Bronchial epithelial cell (primary cell): Measurements from ENCODE around the gene C17orf113. TPM values are rescaled to one million over a fixed set of nuclear protein-coding genes. Genes with fewer than 3 reads are reported as not detected.

Experiments
- DNase-seq: peaks from one replicate; pipeline ENCODE4 v3.0.0-alpha.2; 2010; ENCODE audit warnings: low read depth
- FAIRE-seq: peaks from 2 replicates; lab custom pipeline; 2011; peaks lifted over from hg19 to GRCh38; lab: Jason Lieb, UNC
- H3K27me3 ChIP-seq: 2 replicates; pipeline ENCODE4 v1.5.1; 2011; ENCODE audit warnings: low read length; ENCODE audit not compliant: control insufficient read depth, insufficient read depth
- H3K36me3 ChIP-seq: 2 replicates; pipeline ENCODE4 v1.5.1; 2011; ENCODE audit warnings: low read length; ENCODE audit not compliant: control insufficient read depth, insufficient read depth
- H3K4me3 ChIP-seq: 2 replicates; pipeline ENCODE4 v1.5.1; 2011; ENCODE audit warnings: mild to moderate bottlenecking, low read depth, low read length, control low read depth
- total RNA-seq: library from RNA; depleted of rRNA; stranded (reverse); fragments of >200 nt; gene quantifications from 2 replicates; pipeline ENCODE4 v1.2.1, GENCODE V29; 2014
- TF ChIP-seq, protein P1 (sequence below): IDR thresholded peaks from 2 replicates; pipeline ENCODE4 v1.5.1; 2011; ENCODE audit warnings: mild to moderate bottlenecking, moderate library complexity, low read length, control low read depth, inconsistent platforms; ENCODE audit not compliant: insufficient read depth, severe bottlenecking

The C17orf113 gene
- total RNA-seq, 1 donor from 2014 or later = 0.26 TPM

GRCh38 chr17:42092939-42093338, 42.5 kb upstream of the C17orf113 start:
- H3K4me3 ChIP-seq = no peak overlapping the region
- H3K36me3 ChIP-seq = no peaks in the 10 kb centered on the region
- no peak for DNase-seq
- TF ChIP-seq, protein P1, sequence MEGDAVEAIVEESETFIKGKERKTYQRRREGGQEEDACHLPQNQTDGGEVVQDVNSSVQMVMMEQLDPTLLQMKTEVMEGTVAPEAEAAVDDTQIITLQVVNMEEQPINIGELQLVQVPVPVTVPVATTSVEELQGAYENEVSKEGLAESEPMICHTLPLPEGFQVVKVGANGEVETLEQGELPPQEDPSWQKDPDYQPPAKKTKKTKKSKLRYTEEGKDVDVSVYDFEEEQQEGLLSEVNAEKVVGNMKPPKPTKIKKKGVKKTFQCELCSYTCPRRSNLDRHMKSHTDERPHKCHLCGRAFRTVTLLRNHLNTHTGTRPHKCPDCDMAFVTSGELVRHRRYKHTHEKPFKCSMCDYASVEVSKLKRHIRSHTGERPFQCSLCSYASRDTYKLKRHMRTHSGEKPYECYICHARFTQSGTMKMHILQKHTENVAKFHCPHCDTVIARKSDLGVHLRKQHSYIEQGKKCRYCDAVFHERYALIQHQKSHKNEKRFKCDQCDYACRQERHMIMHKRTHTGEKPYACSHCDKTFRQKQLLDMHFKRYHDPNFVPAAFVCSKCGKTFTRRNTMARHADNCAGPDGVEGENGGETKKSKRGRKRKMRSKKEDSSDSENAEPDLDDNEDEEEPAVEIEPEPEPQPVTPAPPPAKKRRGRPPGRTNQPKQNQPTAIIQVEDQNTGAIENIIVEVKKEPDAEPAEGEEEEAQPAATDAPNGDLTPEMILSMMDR = no peak
- peaks cover 15% of the 10 kb centered on the region for H3K27me3 ChIP-seq
- no peak for FAIRE-seq

DNA sequence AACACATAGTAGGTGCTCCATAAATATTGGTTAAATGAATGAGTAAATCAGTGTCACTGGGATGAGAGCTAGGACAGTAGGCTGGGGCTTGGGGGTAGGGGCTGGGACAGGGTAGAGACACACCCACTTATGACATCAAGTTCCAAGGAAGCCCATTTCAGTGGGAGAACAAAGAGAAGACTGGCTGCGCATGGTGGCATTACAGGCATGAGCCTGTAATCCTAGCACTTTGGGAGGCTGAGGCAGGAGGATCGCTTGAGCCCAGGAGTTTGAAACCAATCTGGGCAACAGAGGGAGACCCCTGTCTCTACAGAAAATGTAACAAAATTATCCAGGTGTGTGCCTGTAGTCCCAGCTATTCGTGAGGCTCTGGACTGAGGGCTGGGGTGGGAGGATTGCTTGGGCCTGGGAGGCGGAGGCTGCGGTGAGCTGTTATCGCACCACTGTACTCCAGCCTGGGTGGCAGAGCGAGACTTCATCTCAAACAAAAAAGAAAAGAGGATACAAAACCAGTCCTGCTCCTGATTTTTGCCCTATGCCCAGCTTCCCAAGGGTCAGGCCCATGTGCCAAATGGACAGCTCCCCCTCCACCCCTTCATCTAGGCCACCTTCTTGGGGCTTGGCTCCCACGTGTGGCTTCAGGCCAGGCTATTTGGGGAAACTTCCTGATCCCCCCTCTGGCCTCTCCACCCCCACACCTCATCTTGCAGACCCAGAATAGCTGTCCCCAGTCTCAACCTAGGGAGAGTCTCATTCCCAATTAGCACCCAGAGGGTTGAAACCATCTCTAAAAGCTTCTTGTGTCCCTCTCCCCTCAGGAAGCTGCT, 40.8 kb upstream of the C17orf113 start:
- FAIRE-seq = no peak
- TF ChIP-seq, protein P1 = no peak
- H3K27me3 ChIP-seq = peaks cover 4% of the 10 kb centered on the region
- no peaks in the 10 kb centered on the region for H3K36me3 ChIP-seq
- no peak overlapping the region for H3K4me3 ChIP-seq
- DNase-seq = no peak

DNA sequence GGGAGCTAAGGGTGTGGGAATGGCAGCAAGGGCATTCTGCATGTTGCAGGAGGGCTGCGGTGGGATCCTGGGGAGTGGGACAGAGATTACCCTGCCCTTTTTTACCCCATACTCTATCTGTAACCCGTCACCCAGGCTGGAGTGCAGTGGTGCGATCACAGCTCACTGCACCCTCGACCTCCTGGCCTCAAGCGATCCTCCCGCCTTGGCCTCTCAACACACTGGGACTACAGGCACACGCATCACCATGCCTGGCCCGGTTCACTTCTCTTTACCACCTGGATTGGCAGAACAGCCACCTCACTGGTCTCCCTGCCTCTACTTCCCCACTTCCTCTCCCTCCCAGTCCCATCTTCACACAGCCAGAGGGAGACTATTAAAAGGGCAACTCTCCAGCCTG, 38.3 kb upstream of the C17orf113 start:
- DNase-seq (no peak), FAIRE-seq (no peak)
- Histone ChIP-seq H3K36me3 (no peaks in the 10 kb centered on the region), H3K4me3 (no peak overlapping the region), H3K27me3 (peaks cover 4% of the 10 kb centered on the region)
- TF ChIP-seq, protein P1 = no peak

DNA sequence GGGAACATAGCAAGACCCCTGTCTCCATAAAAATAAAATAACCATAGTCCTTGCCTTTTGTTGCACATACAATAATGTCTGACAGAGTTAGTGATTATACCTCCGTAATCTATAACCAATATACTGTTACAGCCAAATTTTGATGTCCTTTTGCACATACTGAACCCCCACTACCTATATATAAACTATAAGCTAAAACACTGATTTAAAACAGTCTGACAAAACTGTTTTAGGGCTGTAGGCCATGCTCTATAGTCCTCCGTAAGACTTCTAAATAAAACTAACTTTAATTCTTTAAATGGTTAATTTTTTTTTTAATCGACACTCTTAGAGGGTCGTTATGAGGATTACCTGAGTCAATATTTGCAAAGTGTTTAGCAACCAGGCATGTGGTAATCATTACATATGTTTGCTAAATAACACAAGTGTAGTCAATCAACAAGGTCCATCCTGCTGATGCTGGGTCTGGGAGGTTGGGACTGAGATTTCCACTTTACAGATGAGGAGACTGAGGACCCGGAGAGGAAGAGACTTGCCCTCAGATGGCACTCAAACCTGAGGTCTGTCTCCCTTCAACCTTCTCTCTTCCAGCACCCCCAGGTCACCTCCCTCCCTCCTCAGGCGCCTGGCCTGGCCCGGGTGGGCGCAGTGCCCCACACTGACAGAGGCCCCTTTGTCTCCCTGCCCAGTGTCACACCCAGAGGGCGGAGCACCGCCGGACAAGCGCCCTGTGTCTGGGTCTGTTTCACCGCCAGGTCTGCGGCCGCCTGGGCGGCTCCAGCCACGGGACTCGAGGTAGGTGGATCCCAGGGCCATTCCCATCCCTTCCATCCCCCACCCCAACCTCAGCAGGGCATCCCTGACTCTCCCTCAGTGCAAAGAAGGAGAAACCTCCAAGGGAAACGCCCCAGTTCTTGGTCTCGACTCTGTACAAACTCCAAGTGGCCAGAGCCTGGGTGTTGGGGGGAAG, 37.6 kb upstream of the C17orf113 start:
- no peak overlapping the region for H3K4me3 ChIP-seq
- FAIRE-seq (no peak), DNase-seq (no peak)
- H3K27me3 ChIP-seq = peaks cover 4% of the 10 kb centered on the region
- no peaks in the 10 kb centered on the region for H3K36me3 ChIP-seq
- TF ChIP-seq, protein P1 = no peak

DNA sequence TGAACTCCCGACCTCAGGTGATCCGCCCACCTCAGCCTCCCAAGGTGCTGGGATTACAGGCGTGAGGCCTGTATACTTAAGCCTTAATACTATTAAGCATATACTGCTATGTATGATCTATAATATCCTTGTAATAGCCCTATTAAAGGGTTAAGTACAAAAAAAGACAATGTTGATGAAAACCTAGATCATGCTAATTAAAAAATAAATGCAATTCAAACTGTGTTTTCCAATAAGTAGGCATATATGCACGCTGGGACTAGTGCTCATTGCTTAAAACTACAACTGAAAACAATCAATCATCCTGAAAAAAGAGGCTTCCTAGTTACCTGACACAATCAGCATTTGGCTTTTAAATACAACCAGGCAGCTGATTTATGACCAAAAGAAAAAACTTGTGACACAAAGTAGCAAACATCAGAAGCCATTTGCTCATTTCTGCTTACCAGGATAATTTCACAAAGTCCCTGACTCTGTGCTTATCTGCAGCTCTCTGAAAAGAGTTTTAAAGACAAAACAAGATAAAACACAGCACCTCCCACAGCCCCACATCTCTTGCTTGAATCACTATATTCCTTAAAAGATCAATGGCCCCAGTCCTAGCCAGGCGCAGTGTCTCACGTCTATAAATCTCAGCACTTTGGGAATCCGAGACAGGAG, 36.8 kb upstream of the C17orf113 start:
- H3K4me3 ChIP-seq = no peak overlapping the region
- DNase-seq (no peak), FAIRE-seq (no peak)
- H3K27me3 ChIP-seq = peaks cover 4% of the 10 kb centered on the region
- TF ChIP-seq, protein P1 = no peak
- no peaks in the 10 kb centered on the region for H3K36me3 ChIP-seq
